ENCODE measurements around the gene RAB18. TPM values are rescaled to one million over a fixed set of nuclear protein-coding genes. Genes with fewer than 3 reads are reported as not detected.

RAB18 gene
- total and polyA plus RNA-seq, 10 of the 15 experiments (the other 5 are each of a cell fraction or from before 2014, with no cell fraction given) = 13.4 to 98.8 (median 42.1) TPM

- ChIA-PET POLR2A (interaction anchor here (0.6 kb wide), 1 partner anchor 1054 kb away, joined by 5 read pairs; no protein-coding TSS in a partner anchor), SMC1A (ENCODE audit: uncharacterized antibody, unreplicated experiment) (interaction anchor here (0.6 kb wide), 1 partner anchor 13 kb away, joined by 3 read pairs; no protein-coding TSS in a partner anchor), CTCF (no interaction called here), RAD21 (ENCODE audit: unreplicated experiment) (no interaction called here)
- Histone ChIP-seq H3K36me3 (ENCODE audit: control insufficient read depth in 2 of 2, insufficient read depth in 2 of 2, low read length in 1 of 2) (no peaks in the 10 kb centered on the region), H3K4me1 (ENCODE audit: control insufficient read depth, insufficient read depth, low read length) (no peaks in the 10 kb centered on the region), H3K9me3 (replicated peaks; ENCODE audit: control insufficient read depth, insufficient read depth, low read length) (no peaks in the 10 kb centered on the region), H3K27me3 (replicated peaks in 1 of 2; ENCODE audit: control insufficient read depth in 2 of 2, insufficient read depth in 2 of 2, low read length in 1 of 2) (no peaks in the 10 kb centered on the region), H3K4me3 (no peak overlapping the region), H2AFZ (ENCODE audit: control insufficient read depth, low read depth, low read length) (no peak overlapping the region), H4K20me1 (ENCODE audit: control insufficient read depth, insufficient read depth) (no peaks in the 10 kb centered on the region), H3K79me2 (ENCODE audit: control insufficient read depth, insufficient read depth, low read length) (no peaks in the 10 kb centered on the region), H3K9ac (ENCODE audit: control insufficient read depth, insufficient read depth, low read length) (no peak overlapping the region), H3K4me2 (ENCODE audit: control insufficient read depth, insufficient read depth) (no peak overlapping the region), H3K27ac (ENCODE audit: control insufficient read depth, insufficient read depth) (no peak overlapping the region)
- FAIRE-seq (no peak), DNase-seq (ENCODE audit: low read depth, low spot score) (no peak), ATAC-seq (no peak)
- TF ChIP-seq ZNF622 (IDR thresholded peaks at IDR 0.05) (no peak), BHLHE40 (IDR thresholded peaks at IDR 0.05; ENCODE audit: borderline replicate concordance in 1 of 2, low read depth in 2 of 2, low read length in 1 of 2) (no peak), ZNF207 (IDR thresholded peaks at IDR 0.05; ENCODE audit: borderline replicate concordance) (no peak), E2F4 (IDR thresholded peaks at IDR 0.05; ENCODE audit: low read depth, low read length) (no peak), TCF7 (IDR thresholded peaks at IDR 0.05; ENCODE audit: borderline replicate concordance) (no peak), TCF12 (IDR thresholded peaks at IDR 0.05; ENCODE audit: low read depth, low read length) (no peak), RUNX3 (IDR thresholded peaks at IDR 0.05; ENCODE audit: low read length) (no peak), IRF5 (IDR thresholded peaks at IDR 0.05; ENCODE audit: borderline replicate concordance) (no peak), CEBPZ (IDR thresholded peaks at IDR 0.05; ENCODE audit: low read depth, low read length) (no peak), HDAC6 (IDR thresholded peaks at IDR 0.05; ENCODE audit: unreplicated experiment) (no peak), POLR2A (IDR thresholded peaks at IDR 0.05; ENCODE audit: low read depth, low read length) (no peak), NFYB (IDR thresholded peaks at IDR 0.05; ENCODE audit: insufficient read depth, low read depth, low read length) (no peak), BMI1 (IDR thresholded peaks at IDR 0.05; ENCODE audit: borderline replicate concordance) (no peak), TAF1 (IDR thresholded peaks at IDR 0.05; ENCODE audit: borderline replicate concordance, low read depth, low read length) (no peak), MLLT1 (IDR thresholded peaks at IDR 0.05) (no peak)
- WGBS (ENCODE audit: insufficient coverage, insufficient replicate concordance, low lambda C conversion rate, missing lambda C conversion rate) = 11% methylated on average over 4 of the region's 4 CpGs
- intact Hi-C loops (cut with micrococcal nuclease; ENCODE audit: unreplicated experiment) (no loop called here), in situ Hi-C loops (cut with MboI) (no loop called here)
- no TSS peak for BruUV-seq (replicated peaks)
Observed at GRCh38 chr10:27581225-27581624, 77.1 kb downstream of the RAB18 start.

Measured in GM12878 (cell line).